Lower lobe of right lung (tissue), 2 donors: ENCODE results near the gene AMTN. TPM values are rescaled to one million over a fixed set of nuclear protein-coding genes. Genes with fewer than 3 reads are reported as not detected.

Experiments used
- ATAC-seq, 2 donors: fragments of 200-7000 bp; cut with Tn5 transposase; one replicate each; pipeline ENCODE4 v1.9.1; 2020 to 2022; ENCODE audit warnings: mild to moderate bottlenecking in 2 of 2, moderate library complexity in 2 of 2
- DNase-seq: peaks from one replicate; pipeline ENCODE4 v3.0.0-alpha.2; 2020
- H3K27ac ChIP-seq: fragments of 200-600 bp; one replicate; pipeline ENCODE4 v1.8.0; 2022
- H3K27me3 ChIP-seq: fragments of 200-600 bp; one replicate; pipeline ENCODE4 v1.8.0; 2022; ENCODE audit warnings: low read depth
- H3K36me3 ChIP-seq: fragments of 200-600 bp; one replicate; pipeline ENCODE4 v1.8.0; 2022; ENCODE audit warnings: mild to moderate bottlenecking
- H3K4me1 ChIP-seq: fragments of 200-600 bp; one replicate; pipeline ENCODE4 v1.8.0; 2022
- H3K4me3 ChIP-seq: fragments of 200-600 bp; one replicate; pipeline ENCODE4 v1.8.0; 2022; ENCODE audit warnings: mild to moderate bottlenecking
- H3K9me3 ChIP-seq: fragments of 200-600 bp; one replicate; pipeline ENCODE4 v1.8.0; 2022
- CTCF ChIP-seq: fragments of 200-600 bp; IDR thresholded peaks from one replicate; pipeline ENCODE4 v1.8.0; 2022; ENCODE audit warnings: antibody characterized with exemption, mild to moderate bottlenecking
- intact Hi-C: fragments of 100-400 bp; cut with DNase I; formaldehyde crosslinking; loops from one replicate; pipeline ENCODE4 v1.11.0; 2022
- total RNA-seq: library from RNA; stranded (reverse); fragmentation: NEBNext Ultra II Directional; extraction: Animal tissue kit (Norgen Biotek cat#: 25700); gene quantifications from one replicate; pipeline ENCODE4 v1.2.1, GENCODE V29; 2021
- donor health status: DM: no; HTN: yes; CAD: no; lungs with severe emphysema.

The AMTN gene
- total RNA-seq, 1 donor from 2014 or later, result not detected

GRCh38 chr4:70504733-70505132, 13.6 kb upstream of the AMTN start:
- Histone ChIP-seq H3K4me3 (no peak overlapping the region), H3K36me3 (no peaks in the 10 kb centered on the region), H3K27me3 (no peaks in the 10 kb centered on the region), H3K27ac (no peak overlapping the region), H3K9me3 (no peaks in the 10 kb centered on the region), H3K4me1 (no peaks in the 10 kb centered on the region)
- intact Hi-C loops, result no loop called here
- ATAC-seq (no peak), DNase-seq (no peak)
- no peak for TF ChIP-seq CTCF

GRCh38 chr4:70505151-70505748, 13.1 kb upstream of the AMTN start:
- Histone ChIP-seq H3K27ac (no peak overlapping the region), H3K9me3 (no peaks in the 10 kb centered on the region), H3K27me3 (no peaks in the 10 kb centered on the region), H3K36me3 (no peaks in the 10 kb centered on the region), H3K4me1 (no peaks in the 10 kb centered on the region), H3K4me3 (no peak overlapping the region)
- peak; percentile 59 for DNase-seq
- intact Hi-C loops, result no loop called here
- peak; percentile 85 for TF ChIP-seq CTCF
- ATAC-seq, result peak; percentile 72 to 75

GRCh38 chr4:70508801-70509200, 9.6 kb upstream of the AMTN start:
- DNase-seq, result no peak
- Histone ChIP-seq H3K27me3 (no peaks in the 10 kb centered on the region), H3K4me1 (no peaks in the 10 kb centered on the region), H3K36me3 (no peaks in the 10 kb centered on the region), H3K27ac (no peak overlapping the region), H3K9me3 (no peaks in the 10 kb centered on the region), H3K4me3 (no peak overlapping the region)
- no peak for ATAC-seq
- intact Hi-C loops, result no loop called here
- no peak for TF ChIP-seq CTCF

- Histone ChIP-seq H3K27me3 (no peaks in the 10 kb centered on the region), H3K4me3 (no peak overlapping the region), H3K4me1 (no peaks in the 10 kb centered on the region), H3K9me3 (no peaks in the 10 kb centered on the region), H3K36me3 (no peaks in the 10 kb centered on the region), H3K27ac (no peak overlapping the region)
- ATAC-seq (no peak), DNase-seq (no peak)
- intact Hi-C loops, result no loop called here
- TF ChIP-seq CTCF, result no peak
These were observed 7.0 kb upstream of the AMTN start for GRCh38 chr4:70511365-70511764.

- no peak for DNase-seq
- TF ChIP-seq CTCF, result no peak
- Histone ChIP-seq H3K27me3 (no peaks in the 10 kb centered on the region), H3K27ac (no peak overlapping the region), H3K4me1 (no peaks in the 10 kb centered on the region), H3K36me3 (no peaks in the 10 kb centered on the region), H3K9me3 (no peaks in the 10 kb centered on the region), H3K4me3 (no peak overlapping the region)
- intact Hi-C loops, result no loop called here
- ATAC-seq, result no peak
These were observed 2.8 kb upstream of the AMTN start for GRCh38 chr4:70515367-70516250.
